Stimulated activated memory B cell treated with anti-CD40 and anti-IgM and Interleukin-4, amounts not matched to agents 10 μg/mL and 1 μg/mL and 100 μg/mL, for 72 hours (primary cell): ENCODE measurements around the gene MRC2.

Source experiments
- ATAC-seq: fragments of 150-1000 bp; cut with Tn5 transposase; 2 replicates; pipeline ENCODE4 v1.10.0; 2021
- H3K27ac Mint-ChIP-seq: one replicate; pipeline ENCODE4 v1.8.0; 2022; ENCODE audit warnings: mild to moderate bottlenecking, mixed read lengths
- H3K27me3 Mint-ChIP-seq: one replicate; pipeline ENCODE4 v1.8.0; 2022; ENCODE audit warnings: mixed read lengths
- H3K36me3 Mint-ChIP-seq: one replicate; pipeline ENCODE4 v1.8.0; 2022; ENCODE audit warnings: mixed read lengths
- H3K4me1 Mint-ChIP-seq: one replicate; pipeline ENCODE4 v1.8.0; 2022; ENCODE audit warnings: mixed read lengths
- H3K4me3 Mint-ChIP-seq: one replicate; pipeline ENCODE4 v1.8.0; 2022; ENCODE audit warnings: mild to moderate bottlenecking, moderate library complexity, mixed read lengths
- H3K9me3 Mint-ChIP-seq: one replicate; pipeline ENCODE4 v1.8.0; 2022; ENCODE audit warnings: mixed read lengths

Gene MRC2

DNA sequence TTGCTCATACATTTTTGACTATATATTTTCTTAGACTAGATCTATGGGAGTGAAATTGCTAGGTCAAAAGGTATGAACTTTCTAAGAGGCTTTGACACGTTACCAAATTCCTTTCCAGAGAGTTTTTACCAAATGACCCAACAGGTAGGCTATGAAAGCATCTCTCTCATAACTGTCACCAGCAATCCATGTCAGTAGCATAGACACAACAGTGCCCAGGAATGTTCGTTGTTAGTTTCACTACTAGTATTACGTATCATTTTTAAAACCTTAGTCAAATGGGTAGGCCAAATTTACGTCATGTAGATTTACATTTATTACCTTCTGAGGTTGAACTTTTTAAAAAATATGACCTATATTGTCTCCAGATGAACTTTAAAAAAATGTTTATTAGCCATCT is 113.8 kb downstream of the MRC2 start:
- no peak for ATAC-seq
- peaks cover 30% of the 10 kb centered on the region for H3K27me3 Mint-ChIP-seq
- no peak overlapping the region for H3K4me3 Mint-ChIP-seq
- H3K36me3 Mint-ChIP-seq = no peaks in the 10 kb centered on the region
- no peaks in the 10 kb centered on the region for H3K4me1 Mint-ChIP-seq
- H3K9me3 Mint-ChIP-seq = no peaks in the 10 kb centered on the region
- H3K27ac Mint-ChIP-seq = no peak overlapping the region
